NK-92 treated with Interleukin-12 subunit alpha and Interleukin-12 subunit beta, amount 100 ng/mL, for 24 hours (cell line): ENCODE results near the gene APBA1.

Experiments
- DNase-seq: peaks from one replicate; lab custom pipeline; 2025; lab: John Stamatoyannopoulos, UW

Gene APBA1

DNA sequence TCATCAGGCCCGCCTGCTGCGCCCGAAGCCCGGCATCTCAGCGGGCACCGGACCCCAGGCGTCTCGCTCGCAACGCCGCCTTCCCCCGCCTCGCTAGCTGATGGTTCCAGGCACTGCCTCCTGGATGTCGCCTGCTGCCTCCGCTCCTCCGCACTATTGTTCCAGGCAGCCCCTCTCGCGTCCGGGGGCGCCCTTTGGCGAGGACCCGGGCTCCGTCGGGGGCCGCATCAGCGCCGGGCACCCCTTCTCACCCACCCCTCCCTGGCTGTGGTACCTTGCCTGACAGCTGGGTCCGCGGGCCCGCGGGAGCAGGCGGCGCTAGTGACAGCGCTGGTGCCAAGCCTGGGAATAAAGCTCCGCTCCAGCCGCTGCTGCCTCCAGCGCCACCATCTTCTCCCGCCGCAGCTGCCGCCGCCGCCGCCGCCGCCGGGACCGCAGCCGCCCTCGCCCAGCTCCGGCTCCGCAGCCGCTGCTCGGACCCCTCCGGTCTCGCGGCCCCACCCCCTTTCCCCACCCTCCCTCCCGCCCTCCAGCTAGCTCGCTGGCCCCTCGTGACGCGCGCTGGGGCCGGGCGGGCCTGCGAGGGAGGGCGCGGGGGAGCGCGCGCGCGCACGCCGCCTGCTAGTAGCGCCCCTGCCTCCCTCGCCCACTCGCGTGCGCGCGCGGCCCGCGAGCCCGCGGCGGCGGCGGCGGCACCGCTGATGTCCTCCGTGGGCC lies at the start of gene APBA1:
TSS of gene APBA1 (minus strand) at position 493 of the 717 bp plus-strand sequence.
- no peak for DNase-seq

DNA sequence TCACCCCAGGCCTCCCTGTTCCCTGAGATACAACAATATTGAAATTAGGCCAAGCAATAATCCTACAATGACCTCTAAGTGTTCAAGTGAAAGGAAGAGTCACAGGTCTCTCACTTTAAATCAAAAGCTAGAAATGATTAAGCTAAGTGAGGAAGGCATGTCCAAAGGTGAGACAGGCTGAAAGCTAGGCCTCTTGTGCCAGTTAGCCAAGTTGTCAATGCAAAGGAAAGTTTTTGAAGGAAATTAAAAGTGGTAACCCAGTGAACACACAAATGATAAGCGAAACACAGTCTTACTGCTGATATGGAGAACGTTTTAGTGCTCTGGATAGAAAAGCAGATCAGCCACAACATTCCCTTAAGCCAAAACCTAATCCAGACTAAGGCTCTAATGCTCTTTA lies 47.8 kb upstream of the APBA1 start:
- DNase-seq: no peak

DNA sequence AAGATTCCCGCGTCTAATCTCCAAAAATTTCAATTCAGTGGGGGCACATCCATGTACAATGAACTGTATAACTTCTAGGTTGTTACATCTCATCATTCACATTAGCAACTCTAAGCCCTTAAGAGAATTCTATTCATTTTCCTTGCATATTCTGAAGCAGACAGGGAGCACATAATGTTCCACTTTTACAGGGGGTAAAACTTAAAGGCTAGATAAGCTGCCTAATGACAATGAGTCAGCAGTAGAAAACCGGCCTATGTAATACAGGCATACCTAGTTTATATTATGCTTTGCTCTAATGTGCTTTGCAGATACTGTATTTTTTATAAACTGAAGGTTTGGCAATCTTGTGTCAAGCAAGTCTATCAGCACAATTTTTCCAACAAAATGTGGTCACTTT lies 47.2 kb upstream of the APBA1 start:
- DNase-seq: no peak

DNA sequence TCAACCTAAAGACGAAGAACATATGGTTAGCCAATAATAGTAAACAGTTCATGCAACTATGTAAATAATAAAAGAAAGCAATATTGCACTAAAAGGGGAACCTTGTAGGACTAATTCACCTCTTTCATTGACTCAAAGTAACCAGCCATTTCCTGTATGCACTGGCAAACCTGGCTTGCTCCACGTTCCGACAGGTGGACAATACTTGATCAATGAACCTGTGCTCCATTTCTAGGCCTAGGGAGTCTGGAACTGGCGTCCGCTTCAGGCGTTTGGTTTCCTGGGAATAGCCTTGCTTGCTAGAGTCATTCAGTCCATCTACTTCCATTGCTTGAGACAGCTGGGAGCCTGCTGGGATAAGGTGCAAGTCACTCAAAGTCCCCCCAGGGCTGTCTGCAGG lies 46.0 kb upstream of the APBA1 start:
- DNase-seq: no peak

DNA sequence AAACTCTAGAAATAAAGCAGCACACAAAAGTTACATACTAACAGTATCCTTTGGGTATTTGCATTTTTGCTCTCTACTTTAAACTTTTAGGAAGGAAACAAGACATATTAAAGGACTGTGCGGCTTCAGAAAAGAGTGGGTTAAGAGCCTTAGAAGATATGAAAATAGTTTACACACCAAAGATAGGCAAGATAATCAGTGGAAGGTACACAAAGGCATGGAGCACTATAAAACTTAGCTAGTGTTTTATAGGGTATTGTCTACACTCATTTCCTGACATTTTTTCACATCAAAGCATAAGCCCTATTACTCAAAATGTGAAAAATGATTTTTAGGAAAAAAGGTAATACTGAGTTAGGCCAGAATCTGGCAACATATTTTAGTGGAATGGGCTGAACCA lies 43.7 kb upstream of the APBA1 start:
- DNase-seq: no peak

DNA sequence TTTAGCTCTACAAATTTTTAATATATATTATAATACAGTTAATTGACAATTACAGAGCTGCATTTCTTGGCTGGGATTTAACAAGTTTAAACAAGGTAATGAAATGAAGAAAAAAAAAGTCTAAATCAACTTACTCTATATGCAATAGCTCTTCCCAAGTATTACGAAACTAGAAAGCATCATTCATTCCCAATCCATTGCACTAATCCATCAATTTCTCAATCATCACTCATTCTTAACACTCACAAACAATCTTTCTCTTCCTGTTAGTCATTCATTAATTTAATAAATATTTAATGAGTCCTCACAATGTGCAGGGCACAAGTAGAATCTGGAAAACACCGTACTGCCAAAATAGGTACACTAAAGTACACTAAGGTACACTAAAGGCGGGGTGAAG lies 42.9 kb upstream of the APBA1 start:
- DNase-seq: no peak

DNA sequence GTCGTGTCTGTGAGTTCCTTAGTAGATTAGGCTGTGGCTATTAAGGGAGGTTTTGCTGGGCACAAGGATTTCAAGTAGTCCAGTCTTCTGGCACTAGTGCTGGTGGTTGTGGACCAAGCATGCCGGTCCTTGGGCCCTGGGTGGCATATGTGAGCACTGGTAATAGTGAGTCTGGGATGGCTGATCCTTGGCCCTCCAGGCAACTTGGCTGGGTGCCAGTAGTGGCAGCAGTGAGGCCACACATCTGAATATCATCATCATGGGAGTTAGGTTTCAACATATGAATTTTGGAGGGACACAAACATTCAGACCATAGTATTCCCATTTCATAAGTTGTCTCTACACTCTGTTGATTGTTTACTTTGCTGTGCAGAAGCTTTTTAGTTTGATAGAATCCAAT lies 25.3 kb upstream of the APBA1 start:
- DNase-seq: no peak

DNA sequence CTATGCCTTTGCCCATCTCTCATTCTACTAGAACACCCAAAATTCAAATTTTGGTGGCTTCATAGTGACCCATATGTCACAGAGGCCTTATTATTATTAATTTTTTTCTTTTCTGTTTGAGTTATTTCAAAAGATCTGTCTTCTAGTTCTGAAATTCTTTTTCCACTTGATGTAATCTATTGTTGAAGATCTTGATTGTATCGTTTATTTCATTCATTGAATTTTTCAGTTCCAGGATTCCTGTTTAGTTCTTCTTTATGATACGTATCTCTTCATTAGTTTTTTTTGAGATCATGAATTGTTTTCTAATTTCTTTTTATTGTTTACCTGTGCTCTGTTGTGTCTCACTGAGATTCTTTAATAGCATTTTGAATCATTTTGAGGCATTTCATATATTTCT lies 24.6 kb upstream of the APBA1 start:
- DNase-seq: no peak

DNA sequence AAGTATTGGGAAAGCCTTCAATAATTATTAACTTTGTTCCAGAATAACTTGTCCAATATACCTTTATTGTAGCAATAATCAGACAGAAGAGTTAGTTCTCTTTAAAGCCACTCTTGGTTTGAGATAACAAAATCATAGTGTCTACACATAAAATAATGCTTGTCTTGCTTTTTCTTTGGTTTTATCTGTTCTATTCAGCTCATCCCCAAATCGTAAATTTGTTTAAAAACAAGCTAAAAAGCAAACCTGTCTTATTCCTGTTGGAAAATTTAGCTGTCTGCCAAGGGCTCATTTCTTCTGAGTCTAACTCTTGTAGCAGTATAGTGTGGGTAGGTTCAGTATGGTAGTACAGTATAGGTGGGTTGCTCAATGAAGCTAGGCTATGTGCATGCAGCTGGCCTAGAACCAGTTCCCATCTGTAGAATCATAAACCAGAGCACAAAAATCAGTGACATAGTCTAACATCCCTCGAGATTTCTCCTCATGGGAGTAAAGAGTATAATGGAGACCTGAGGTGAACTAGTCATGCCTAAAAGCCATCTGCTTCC lies 17.9 kb upstream of the APBA1 start:
- no peak for DNase-seq

DNA sequence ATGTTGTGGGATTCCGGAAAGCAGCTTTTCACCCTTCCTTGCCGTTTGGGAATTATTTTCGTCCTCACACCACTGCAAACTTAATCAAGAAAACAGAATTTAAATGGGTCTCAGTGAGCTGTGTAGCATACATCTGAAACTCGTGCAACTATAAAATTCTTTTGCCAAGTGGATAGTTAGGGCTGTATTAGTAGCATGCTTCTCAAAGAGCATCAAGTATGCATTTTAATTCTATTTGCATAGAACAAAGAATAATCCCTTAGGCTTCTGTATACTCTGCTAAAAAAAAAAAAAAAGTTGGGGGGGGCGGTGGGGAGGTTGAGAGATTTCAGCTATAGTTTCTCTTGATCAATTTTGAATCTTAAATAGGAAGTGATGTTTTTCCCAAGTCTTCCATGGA lies 11.8 kb upstream of the APBA1 start:
- no peak for DNase-seq

DNA sequence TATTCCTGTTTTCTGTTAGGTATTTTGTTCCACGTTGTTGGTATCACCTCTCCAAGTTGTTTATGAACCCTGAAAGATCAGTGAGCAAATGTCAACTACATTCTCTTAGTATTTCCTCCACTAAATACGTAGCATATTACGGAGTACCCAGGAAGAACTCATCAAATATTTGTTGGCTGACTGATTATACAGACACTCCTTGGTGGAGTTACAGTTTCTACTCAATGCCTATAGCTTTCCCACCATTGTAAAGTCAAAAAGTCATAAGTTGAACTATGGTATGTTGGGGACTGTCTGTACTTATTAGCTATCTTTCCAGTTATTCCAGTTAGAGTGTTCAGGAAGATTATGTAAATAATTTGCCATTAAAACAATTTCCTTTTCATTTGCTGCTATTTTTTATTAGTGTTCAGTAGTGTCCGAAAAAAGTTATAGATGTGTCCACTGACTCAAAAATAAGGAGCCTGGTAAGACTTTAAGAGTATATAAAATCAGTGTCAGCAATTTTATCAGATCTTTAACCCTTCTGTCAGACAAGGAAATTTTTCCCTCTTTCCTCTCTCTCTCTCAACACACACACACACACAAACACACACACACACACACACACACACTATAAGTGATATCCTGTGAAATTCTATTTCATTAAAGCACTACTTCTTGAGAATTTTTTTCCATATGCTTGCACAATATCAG lies 6.8 kb upstream of the APBA1 start:
- no peak for DNase-seq

DNA sequence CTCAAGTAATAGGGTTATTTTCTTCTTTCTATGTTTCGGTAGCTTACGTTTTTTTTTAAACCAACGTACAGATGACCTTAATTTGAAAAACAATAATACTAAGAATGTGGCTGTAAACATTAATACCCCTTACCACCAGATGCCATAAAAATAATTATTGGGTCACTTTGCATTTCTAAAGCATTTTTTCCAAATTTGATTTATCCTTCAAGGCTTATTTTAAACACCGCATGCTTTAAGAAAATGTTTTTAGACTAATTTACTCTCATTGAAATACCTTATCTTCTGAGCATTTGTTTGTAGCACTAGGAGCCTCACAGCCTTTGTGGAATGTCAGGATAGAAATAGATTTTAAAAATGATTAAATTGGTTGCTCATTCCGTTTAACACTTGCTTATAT lies 5.8 kb upstream of the APBA1 start:
- DNase-seq: no peak

DNA sequence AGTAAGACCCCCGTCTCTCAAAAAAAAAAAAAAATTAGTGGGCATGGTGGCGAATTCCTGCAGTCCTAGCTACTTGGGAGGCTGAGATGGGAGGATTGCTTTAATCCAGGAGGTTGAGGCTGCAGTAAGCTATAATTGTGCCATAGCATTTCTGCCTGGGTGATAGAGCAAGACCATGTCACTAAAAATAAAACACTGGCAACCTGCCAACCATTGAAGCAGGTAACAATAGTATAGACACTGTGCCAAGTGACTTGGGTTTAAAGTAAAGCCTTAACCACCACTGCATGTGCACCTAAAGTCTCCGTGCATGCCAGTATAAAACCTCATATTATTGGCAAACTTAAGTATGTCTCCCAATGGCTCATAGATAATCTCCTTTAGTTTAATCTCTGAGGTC lies 3.4 kb upstream of the APBA1 start:
- DNase-seq: no peak

DNA sequence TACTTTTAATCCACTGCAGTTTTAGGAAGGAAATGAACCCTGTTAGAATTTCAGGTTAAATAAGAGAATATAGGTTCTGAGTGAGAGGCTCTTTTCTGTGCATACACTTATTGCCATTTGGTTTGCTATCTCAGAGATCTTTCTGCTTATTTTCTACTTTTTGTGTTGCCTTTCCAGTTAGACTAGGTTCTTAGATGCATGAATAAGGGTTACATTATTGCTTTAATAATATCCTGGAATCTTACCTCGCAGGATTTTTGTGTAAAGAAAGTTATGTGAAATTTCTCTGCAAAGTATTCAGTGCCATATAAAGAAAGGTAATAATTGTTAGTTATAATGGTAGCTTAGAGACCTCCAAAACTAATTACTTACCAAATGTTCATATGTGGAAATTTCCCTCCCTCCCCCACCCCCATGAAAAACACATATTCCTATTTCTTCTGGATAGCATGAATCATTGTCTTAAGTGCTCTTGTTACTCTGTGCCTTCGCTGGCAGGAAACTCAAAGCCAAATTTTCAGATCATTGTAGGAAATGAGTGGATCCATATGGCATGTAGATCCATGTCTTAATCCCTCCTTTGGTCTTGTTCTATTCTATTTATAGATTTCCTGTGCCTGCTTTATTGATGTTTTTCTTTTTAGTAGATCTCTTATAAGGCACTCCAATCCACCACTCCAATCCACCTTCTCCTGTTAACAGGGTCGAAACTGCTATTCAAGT lies 2.7 kb upstream of the APBA1 start:
- DNase-seq: no peak

DNA sequence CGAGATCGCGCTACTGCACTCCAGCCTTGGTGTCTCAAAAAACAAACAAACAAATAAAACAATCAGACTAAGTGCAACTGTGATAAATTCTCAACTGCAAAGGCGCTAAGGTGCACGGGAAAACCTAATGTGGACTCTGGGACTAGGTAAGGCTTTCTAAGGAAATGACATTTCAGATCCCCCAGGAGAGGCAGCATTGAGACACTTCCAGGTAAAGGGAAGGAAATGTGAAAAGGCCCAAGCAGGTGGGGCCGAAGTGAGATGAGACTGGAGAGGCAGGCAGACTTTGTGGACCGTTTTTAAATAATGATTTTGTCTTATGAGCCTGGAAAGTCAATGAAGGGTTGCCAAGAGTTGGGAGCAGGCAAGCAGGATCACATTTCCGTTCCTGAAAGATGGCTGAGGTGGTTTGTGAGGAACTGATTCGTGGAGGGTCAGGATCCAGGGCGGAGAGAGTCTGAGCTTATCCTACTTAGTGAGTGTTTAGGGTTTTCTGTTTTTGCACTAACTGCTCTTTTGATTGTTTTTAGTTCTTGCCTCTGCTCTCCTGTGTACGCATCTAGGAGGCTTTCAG lies 2.0 kb upstream of the APBA1 start:
- no peak for DNase-seq

DNA sequence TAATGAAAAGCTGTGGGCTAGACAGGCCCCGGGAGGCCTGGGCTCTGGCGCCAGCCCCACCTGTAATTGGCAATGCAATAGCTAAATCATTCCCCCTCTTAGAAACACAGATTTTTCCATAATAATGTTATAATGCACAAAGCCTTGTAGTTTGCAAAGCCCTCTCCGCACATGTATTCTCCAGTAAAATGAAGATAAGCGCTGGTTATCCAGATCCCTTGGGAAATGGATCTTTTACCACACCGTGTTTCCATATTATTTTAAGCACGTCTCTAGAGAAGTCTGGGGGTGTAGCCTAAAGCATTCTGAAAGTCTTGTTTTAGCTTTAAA lies 1.1 kb upstream of the APBA1 start:
- no peak for DNase-seq

DNA sequence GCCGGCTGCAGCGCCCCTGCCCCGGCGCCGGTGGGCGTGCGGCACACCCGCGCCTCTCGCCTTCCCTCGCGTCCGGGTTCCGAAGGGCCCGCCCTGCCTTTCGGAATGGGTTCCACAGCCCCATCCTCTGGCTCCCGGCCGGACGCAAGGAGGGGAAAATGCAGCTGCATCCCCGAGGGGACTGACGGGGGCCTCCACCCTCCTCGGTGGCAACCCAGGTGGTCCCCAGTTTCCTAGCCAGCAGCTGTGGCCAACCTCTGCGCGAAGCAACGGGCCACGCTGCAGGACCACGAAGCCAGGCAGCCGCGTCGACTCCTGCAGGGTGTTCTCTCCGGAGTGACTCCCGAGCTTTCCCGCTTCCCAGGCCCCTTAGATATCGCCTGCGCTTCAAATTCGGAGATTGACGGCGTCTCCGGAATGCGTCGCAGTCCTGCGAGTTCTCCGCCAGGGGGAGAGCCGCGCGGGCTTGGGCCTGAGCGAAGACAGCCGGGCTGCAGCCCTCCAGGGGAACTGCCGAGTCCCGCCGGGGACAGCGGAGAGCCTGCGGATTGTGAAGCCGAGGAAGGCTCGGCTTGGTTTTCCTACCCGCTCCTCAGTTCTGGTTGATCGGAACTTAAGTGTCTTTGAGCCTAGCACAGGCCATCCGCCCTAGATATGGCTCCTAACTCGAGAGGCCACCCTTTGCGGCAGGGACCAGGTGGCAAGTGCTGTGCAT lies 582 bp upstream of the APBA1 start:
- DNase-seq: no peak

DNA sequence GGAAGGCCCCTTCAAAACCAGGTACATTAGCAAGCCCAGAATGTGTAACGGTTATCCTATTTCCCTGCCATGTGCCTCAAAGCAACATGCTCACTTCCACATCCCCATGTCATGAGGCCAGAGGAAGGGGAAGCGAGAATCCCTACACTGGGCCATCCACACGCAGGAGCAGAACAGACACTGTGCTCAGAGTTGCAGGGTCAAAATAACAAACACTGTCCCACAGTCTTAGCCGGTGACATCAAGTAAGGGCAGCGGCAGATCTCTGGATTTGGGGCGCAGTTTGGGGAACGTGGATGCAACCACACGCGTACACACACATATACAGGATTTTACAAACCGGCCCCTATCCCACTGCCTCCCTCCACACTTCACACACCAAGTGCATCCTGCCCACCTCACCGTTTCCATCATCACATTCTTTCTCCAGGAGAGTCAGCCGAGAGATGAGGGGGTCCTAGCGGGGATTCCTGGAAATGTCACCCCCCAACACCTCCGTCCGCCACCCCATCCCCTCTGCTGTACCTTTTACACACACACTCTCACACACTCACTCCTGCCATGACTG lies 776 bp downstream of the APBA1 start:
- DNase-seq: no peak

DNA sequence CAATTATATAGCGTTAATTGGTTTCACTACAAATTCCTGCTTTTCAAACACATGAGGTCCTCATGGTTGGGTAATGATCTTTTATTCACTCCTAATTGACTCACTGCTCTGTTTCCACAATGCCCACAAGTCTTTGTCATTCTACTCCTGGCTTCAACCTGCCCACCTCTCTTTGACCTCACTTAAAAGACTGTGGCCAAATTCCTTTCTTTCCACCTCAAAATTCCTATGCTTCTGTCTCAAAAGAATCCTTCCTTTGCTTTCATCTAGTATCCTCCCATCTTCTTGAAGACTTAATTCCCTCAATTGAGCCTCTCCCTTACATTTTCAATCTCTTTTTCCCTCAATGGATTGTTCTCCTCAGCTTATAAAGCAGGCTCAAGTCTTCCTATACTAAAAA lies 4.9 kb downstream of the APBA1 start:
- DNase-seq: no peak

DNA sequence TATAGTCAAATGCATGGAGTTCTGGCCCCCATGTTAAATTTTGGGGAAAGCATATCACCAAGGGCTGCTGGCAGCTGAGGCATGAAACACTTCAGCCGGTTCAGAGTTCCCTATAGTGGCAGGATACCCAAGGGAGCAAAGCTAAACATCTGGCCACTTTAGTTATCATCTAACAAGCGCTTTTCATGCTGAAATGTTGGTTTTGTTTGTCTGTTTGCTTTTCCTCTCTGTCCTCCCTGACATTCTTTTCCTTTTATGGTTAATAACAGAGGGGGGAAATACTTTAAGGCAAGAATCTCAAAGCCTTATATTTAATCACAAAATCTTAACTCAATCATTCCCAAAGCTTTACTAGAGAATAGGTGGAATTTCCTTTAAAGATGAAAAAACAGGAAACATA lies 11.9 kb downstream of the APBA1 start:
- DNase-seq: no peak

DNA sequence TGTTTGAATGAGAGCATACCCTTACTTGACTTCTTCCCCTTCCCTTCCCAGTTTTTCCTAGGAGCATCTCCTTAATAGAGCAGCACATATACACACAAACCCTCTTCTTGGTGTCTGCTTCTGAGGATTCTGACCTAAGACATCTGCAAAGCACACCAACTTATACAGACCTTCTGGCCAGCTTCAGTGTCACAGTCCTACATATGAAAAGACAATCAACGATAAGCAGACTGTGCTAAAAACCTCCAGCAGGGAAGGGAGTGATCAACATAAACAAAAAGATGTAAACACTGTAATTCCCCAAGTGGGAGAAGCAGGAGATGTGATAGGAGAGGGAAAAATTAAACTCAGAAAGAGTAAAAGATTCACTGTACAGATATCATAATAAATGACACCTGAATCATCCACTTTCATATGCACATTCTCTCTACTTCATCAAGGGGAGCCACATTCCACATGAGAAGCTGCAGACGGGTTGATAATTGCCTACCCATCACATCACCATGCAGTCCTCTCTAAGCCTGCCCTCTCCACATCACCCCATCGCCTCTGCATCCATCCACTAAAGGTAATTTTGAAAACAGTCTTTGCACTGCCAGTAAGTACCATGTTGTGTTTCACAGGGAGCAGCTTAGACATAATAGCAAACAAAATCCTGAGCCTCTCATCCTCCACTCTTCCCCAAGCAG lies 13.0 kb downstream of the APBA1 start:
- no peak for DNase-seq
